HUES64 (cell line): ENCODE data around the gene ATP6V0B.

Experiments used
- H3K27ac ChIP-seq: 2 replicates; pipeline ENCODE4 v1.7.0; 2013; ENCODE audit warnings: low read depth, low read length, inconsistent platforms
- H3K27me3 ChIP-seq: 2 replicates; pipeline ENCODE4 v1.6.1; 2013; ENCODE audit warnings: mild to moderate bottlenecking, low read length; ENCODE audit not compliant: insufficient read depth
- H3K36me3 ChIP-seq: 2 replicates; pipeline ENCODE4 v1.6.1; 2013; ENCODE audit warnings: mild to moderate bottlenecking, low read length; ENCODE audit not compliant: insufficient read depth
- H3K4me1 ChIP-seq: 2 replicates; pipeline ENCODE4 v1.6.1; 2013; ENCODE audit warnings: mild to moderate bottlenecking, low read length, moderate library complexity; ENCODE audit not compliant: insufficient read depth
- H3K4me3 ChIP-seq: 2 replicates; pipeline ENCODE4 v1.5.1; 2013; ENCODE audit warnings: mild to moderate bottlenecking, low read length, moderate library complexity
- H3K9ac ChIP-seq: 2 replicates; pipeline ENCODE4 v1.6.1; 2013; ENCODE audit warnings: mild to moderate bottlenecking, low read depth, low read length
- H3K9me3 ChIP-seq: 2 replicates; pipeline ENCODE4 v1.6.1; 2013; ENCODE audit warnings: low read depth, low read length; ENCODE audit not compliant: insufficient read depth
- WGBS: fragments of 150-250, 120-280 bp; methylation state at CpG from one replicate; pipeline ENCODE4 v1.1.7; 2013; ENCODE audit warnings: missing lambda C conversion rate; 5-methylcytosine and 5-hydroxymethylcytosine counted together

Gene ATP6V0B

DNA sequence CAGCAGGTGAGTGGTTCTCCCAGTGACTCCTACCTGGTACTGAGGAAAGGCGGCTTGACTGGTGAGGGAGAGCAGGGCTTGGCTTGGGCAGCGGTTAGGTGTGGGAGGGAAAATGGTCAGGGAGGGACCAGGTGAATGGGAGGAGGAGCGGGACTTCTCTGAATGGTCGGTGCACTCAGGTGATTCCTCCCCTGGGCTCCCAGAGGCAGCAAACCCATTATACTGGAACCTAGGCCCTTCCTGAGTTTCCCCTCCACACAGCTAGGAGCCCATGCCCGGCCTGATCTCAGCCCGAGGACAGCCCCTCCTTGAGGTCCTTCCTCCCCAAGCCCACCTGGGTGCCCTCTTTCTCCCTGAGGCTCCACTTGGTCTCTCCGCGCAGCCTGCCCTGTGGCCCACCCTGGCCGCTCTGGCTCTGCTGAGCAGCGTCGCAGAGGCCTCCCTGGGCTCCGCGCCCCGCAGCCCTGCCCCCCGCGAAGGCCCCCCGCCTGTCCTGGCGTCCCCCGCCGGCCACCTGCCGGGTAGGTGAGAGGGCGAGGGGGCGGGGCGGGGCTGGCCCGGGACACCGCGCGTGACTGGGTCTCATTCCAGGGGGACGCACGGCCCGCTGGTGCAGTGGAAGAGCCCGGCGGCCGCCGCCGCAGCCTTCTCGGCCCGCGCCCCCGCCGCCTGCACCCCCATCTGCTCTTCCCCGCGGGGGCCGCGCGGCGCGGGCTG, 38.9 kb upstream of the ATP6V0B start:
- Histone ChIP-seq H3K9ac (no peak overlapping the region), H3K9me3 (no peaks in the 10 kb centered on the region), H3K27ac (no peak overlapping the region), H3K4me1 (peaks cover 16% of the 10 kb centered on the region), H3K36me3 (peaks cover 5% of the 10 kb centered on the region; the same call in 1 of the 2 replicates), H3K27me3 (peaks cover 25% of the 10 kb centered on the region), H3K4me3 (peak overlapping the region; percentile 64)
- 8% methylated on average over 48 of the region's 48 CpGs for WGBS

DNA sequence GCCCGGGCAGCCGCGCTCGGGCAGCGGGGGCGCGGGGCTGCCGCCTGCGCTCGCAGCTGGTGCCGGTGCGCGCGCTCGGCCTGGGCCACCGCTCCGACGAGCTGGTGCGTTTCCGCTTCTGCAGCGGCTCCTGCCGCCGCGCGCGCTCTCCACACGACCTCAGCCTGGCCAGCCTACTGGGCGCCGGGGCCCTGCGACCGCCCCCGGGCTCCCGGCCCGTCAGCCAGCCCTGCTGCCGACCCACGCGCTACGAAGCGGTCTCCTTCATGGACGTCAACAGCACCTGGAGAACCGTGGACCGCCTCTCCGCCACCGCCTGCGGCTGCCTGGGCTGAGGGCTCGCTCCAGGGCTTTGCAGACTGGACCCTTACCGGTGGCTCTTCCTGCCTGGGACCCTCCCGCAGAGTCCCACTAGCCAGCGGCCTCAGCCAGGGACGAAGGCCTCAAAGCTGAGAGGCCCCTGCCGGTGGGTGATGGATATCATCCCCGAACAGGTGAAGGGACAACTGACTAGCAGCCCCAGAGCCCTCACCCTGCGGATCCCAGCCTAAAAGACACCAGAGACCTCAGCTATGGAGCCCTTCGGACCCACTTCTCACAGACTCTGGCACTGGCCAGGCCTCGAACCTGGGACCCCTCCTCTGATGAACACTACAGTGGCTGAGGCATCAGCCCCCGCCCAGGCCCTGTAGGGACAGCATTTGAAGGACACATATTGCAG, 38.2 kb upstream of the ATP6V0B start:
- Histone ChIP-seq H3K36me3 (peaks cover 5% of the 10 kb centered on the region; the same call in 1 of the 2 replicates), H3K9me3 (no peaks in the 10 kb centered on the region), H3K27ac (no peak overlapping the region), H3K4me3 (peak overlapping the region; percentile 64), H3K27me3 (peaks cover 25% of the 10 kb centered on the region), H3K9ac (0 out of 2 replicates have a peak overlapping the region, but pooled peaks have one; percentile 52), H3K4me1 (peaks cover 16% of the 10 kb centered on the region)
- WGBS, result 5% methylated on average over 56 of the region's 56 CpGs

DNA sequence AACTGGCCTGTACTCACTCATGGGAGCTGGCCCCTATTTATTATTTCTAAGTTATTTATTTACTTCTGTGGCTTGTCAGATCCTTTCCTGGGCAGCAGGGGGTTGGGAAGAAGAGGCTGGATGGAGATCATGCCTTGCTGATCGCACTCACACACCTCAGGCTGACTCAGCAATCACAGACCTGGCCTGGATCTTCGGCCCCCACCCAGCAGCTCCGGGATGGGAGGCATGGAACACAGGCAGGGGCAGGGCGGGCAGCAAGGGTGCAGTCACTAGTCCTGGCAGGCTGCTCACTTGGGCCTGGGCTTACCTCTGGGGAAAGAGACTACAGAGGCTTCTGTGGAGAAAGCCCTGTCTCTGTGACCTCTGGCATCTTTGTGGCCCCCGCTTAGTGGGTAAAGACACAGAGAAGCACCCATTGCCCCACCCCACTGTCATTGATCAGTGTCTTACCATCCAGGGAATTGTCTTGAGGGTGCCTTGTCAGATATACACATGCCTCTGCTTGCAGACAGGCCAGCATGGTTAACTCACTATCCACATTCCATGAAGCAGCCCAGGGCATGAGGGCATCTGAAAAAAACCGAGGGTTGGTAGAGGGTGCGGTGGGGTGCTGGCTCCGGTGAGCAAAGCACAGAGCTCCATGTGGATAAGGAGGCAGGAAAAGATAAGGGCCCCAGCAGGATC, 37.4 kb upstream of the ATP6V0B start:
- no peak overlapping the region for H3K9ac ChIP-seq
- no peak overlapping the region for H3K4me3 ChIP-seq
- H3K27me3 ChIP-seq, result peaks cover 22% of the 10 kb centered on the region
- H3K36me3 ChIP-seq, result peaks cover 5% of the 10 kb centered on the region; the same call in 1 of the 2 replicates
- no peaks in the 10 kb centered on the region for H3K9me3 ChIP-seq
- peaks cover 16% of the 10 kb centered on the region for H3K4me1 ChIP-seq
- no peak overlapping the region for H3K27ac ChIP-seq
- WGBS, result 87% methylated on average over 8 of the region's 8 CpGs

DNA sequence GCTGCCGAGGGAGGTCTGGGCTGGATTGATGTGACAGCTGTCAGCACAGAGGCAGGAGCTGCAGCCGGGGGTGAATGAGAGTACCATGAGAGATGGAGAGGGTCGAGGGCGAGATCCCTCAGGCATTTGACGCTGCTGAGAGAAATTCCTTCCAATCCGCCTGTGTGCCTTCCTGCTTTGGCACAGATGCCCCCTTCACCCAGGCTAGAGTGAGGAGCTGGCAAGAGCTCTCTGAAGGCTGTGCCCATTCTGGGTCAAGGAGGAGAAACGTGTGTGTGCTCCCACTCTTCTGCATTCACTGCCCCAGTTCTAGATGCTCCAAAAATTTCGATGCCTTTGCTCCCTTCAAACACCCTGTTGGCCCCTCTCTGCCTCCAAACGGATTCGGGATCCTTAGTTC, 36.4 kb upstream of the ATP6V0B start:
- Histone ChIP-seq H3K27ac (no peak overlapping the region), H3K27me3 (peaks cover 14% of the 10 kb centered on the region; the same call in 1 of the 2 replicates), H3K36me3 (peaks cover 5% of the 10 kb centered on the region; the same call in 1 of the 2 replicates), H3K4me1 (peaks cover 16% of the 10 kb centered on the region), H3K9ac (no peak overlapping the region), H3K4me3 (no peak overlapping the region), H3K9me3 (no peaks in the 10 kb centered on the region)
- 77% methylated on average over 10 of the region's 10 CpGs for WGBS

DNA sequence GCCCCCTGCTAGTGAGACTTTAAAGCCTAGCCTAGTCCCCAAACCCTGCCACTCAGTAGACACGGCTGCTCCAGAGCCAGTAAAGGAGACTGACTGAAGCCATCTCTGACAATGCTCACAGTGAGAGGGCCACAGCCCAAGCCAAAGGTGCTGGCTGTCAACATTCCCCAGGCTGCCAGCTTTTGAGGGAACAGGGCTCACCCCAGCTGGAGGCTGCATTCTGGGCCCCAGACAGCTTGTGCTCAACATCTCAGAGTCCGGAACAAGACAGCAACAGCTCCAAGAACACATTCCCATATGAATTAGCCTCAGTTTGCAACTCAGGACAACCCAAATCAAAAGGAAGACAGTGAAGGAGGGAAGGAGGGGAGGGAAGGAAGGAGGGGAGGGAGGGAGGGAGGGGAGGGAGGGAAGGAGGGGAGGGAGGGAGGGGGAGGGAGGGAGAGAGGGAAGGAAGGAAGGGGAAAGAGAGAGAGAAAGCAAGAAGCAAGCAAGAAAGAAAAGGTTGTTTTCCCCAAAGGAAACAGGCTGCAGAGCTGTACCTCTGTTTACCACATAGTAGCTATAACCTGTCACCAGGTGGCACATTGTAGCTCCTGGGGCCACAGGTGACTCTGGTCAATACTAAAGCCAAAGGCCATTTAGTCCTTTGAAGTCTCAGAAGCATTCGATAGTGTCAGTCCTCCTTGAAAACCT, 35.7 kb upstream of the ATP6V0B start:
- Histone ChIP-seq H3K9ac (no peak overlapping the region), H3K4me3 (no peak overlapping the region), H3K27ac (no peak overlapping the region), H3K9me3 (no peaks in the 10 kb centered on the region), H3K4me1 (peaks cover 16% of the 10 kb centered on the region), H3K27me3 (peaks cover 14% of the 10 kb centered on the region; the same call in 1 of the 2 replicates), H3K36me3 (peaks cover 5% of the 10 kb centered on the region; the same call in 1 of the 2 replicates)
- WGBS, result 60% methylated on average over 3 of the region's 3 CpGs

DNA sequence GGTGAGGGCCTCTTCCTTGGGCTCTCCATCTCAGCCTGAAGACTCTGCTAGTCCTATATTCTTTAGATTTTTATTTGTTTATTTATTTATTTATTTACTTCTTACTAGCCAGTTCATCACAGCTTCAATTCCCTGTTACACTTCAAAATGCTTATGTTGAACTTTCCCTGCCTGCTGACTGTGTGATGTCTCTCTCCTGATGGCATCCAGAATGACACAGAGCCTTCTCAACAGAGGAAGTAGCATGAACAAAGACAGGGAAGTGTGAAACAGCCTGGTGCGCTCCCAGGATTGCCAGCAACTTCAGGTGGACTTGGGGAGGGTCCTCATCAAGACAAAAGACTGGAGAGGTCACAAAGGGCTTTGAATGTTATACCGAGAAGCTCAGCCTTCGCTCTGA, 32.3 kb upstream of the ATP6V0B start:
- whole genome bisulfite sequencing, result 85% methylated on average over 3 of the region's 3 CpGs
- H3K36me3 ChIP-seq, result peaks cover 1% of the 10 kb centered on the region; the same call in 1 of the 2 replicates
- no peaks in the 10 kb centered on the region for H3K27me3 ChIP-seq
- no peak overlapping the region for H3K4me3 ChIP-seq
- no peak overlapping the region for H3K27ac ChIP-seq
- H3K9me3 ChIP-seq, result no peaks in the 10 kb centered on the region
- H3K9ac ChIP-seq, result no peak overlapping the region
- peaks cover 11% of the 10 kb centered on the region for H3K4me1 ChIP-seq

DNA sequence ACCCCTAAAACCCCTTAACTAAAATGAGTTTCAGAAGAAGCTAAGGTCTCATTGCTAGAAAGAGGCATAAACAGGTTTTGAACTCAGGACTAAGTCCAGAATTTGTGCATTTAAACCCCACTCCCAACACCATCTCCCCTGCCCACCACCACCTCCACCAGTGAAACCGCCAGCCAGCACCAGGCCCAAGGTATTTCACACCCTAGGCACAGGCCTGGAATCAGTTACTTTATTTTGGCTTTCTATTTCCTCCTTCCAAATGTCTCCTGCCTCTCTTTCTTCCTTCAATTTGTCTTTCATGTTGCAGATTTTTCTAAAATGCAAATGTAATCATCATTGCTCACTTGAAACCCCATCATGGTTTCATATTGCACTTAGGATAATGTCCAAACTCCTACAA, 29.9 kb upstream of the ATP6V0B start:
- Histone ChIP-seq H3K4me1 (peaks cover 12% of the 10 kb centered on the region; the same call in 1 of the 2 replicates), H3K27me3 (no peaks in the 10 kb centered on the region), H3K27ac (no peak overlapping the region), H3K9me3 (no peaks in the 10 kb centered on the region), H3K4me3 (no peak overlapping the region), H3K9ac (no peak overlapping the region), H3K36me3 (peaks cover 5% of the 10 kb centered on the region; the same call in 1 of the 2 replicates)
- WGBS, result 96% methylated on average over 1 of the region's 1 CpG

DNA sequence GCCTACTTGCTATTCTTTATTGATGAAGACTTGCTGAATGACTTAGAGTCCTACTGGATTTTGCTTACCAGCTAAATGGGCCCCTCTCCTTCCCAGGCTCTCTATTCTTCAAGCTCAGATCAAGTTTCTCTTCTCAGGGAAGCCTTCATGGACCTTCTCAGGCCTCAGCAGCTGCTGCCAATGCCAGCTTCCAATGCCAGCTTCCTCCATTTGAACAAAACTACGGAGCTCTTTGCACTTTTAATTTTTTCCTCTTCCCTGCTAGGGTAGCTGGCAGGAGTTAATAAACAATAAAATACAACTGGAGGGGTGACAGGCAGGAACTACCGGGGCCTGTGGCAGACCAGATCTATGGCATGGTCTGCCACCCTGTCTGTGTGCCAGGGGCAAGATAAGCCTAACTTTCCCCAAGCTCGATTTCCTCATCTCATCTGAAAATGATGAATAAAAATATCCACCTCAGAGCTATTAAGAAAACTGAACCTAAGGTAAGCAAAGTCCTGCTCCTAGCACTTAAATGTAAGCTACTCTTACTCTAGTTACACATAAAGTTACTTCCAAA, 29.0 kb upstream of the ATP6V0B start:
- 79% methylated on average over 3 of the region's 3 CpGs for WGBS
- Histone ChIP-seq H3K9me3 (no peaks in the 10 kb centered on the region), H3K4me1 (peaks cover 12% of the 10 kb centered on the region; the same call in 1 of the 2 replicates), H3K9ac (peak overlapping the region; percentile 48; the same call in 1 of the 2 replicates), H3K4me3 (peak overlapping the region; percentile 95), H3K36me3 (peaks cover 12% of the 10 kb centered on the region), H3K27ac (peak overlapping the region; percentile 97; the same call in 1 of the 2 replicates), H3K27me3 (no peaks in the 10 kb centered on the region)

DNA sequence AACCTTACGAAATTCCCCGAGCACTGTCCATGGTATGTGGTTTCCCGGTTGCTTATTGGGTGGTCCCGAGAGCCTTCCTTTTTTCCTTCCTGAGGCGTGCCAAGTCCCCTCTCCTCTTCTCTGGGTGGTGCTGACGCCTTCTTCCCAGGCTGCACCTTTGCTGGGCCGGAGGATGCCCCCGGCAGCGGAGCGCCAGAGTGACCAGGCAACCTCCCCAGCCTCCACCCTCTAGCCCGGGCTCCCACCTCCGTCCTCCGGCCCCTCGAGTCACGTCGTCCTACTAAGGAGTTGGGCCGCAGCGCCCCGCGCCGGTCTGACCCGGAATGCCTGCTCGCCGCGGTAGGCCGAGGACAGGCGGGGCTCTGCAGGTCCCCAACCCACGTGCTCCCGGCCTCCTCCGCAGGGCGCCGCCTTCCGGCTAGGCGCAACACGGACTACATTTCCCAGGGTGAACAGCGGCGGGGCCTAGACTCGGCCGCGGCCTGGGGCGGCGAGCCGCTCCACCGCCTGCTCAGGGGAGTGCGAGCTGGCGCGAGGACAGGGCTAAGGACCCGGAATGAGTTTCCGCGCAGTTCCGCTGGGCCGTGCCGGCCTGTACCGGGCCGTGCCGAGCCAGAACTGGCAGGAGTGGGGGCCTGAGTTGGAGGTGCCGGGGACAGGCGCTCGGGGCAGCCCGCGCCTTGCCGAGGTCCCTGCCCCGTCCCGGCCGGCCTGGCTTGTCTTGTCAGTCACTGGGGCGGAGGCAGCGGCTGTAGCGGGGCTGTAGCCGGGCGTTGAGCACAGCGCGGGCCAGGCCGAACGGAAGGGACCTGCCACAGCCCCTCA, 28.3 kb upstream of the ATP6V0B start, which contains the start of gene IPO13:
IPO13 (plus strand) TSS at position 715 of the 825 bp plus-strand sequence. CDS start 651 bp downstream, outside the sequence.
- H3K4me3 ChIP-seq, result peak within 1 kb of the TSS; percentile 95
- peaks cover 12% of the 10 kb centered on the region; the same call in 1 of the 2 replicates for H3K4me1 ChIP-seq
- peak within 1 kb of the TSS; percentile 97 for H3K27ac ChIP-seq
- H3K9me3 ChIP-seq, result no peaks in the 10 kb centered on the region
- under 1% methylated on average over 74 of the region's 74 CpGs for whole genome bisulfite sequencing
- peaks cover 12% of the 10 kb centered on the region for H3K36me3 ChIP-seq
- peak within 1 kb of the TSS; percentile 97 for H3K9ac ChIP-seq
- H3K27me3 ChIP-seq, result no peaks in the 10 kb centered on the region
